DMS53 treated with DMSO at 0.1 percent for 48 hours (cell line): ENCODE measurements around the gene UNKL.

Experiments
- DNase-seq: peaks from one replicate; lab custom pipeline; 2025; ENCODE audit not compliant: unreplicated experiment; lab: John Stamatoyannopoulos, UW

Gene UNKL, protein sequence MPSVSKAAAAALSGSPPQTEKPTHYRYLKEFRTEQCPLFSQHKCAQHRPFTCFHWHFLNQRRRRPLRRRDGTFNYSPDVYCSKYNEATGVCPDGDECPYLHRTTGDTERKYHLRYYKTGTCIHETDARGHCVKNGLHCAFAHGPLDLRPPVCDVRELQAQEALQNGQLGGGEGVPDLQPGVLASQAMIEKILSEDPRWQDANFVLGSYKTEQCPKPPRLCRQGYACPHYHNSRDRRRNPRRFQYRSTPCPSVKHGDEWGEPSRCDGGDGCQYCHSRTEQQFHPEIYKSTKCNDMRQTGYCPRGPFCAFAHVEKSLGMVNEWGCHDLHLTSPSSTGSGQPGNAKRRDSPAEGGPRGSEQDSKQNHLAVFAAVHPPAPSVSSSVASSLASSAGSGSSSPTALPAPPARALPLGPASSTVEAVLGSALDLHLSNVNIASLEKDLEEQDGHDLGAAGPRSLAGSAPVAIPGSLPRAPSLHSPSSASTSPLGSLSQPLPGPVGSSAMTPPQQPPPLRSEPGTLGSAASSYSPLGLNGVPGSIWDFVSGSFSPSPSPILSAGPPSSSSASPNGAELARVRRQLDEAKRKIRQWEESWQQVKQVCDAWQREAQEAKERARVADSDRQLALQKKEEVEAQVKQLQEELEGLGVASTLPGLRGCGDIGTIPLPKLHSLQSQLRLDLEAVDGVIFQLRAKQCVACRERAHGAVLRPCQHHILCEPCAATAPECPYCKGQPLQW

DNA sequence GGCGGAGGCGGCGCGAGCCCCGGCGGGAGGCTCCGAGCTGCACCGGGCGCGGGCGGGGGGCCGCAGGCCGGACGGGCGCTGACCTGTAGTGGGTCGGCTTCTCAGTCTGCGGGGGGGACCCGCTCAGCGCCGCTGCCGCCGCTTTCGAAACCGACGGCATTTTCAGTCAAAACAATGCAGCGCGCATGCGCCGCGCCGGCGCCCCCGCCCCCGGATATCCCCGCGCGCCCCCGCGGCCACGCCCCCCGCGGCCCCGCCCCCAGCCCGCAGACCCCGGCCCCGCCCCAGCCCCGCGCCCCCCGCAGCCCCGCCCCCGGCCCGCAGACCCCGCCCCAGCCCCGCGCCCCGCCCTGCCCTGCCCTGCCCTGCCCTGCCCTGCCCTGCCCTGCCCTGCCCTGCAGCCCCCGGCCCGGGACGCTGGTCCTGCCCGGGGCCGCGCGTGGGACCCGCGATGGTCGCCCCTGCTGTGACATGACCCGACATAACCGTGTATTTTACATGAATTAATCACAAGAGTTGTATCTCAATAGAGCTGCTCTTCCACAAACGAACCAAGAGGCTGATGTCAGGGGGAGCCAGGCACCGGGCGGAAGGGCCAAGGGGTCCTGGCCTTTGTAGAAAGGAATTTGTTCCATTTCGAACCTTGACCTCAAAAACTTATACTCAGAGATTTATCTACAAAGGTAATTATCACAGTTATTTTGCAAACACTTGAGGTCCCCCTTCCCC, at the start of gene UNKL:
UNKL (minus strand) TSS at position 173 of the 729 bp plus-strand sequence; CDS start at position 160, 13 bp downstream.
- no peak for DNase-seq

DNA sequence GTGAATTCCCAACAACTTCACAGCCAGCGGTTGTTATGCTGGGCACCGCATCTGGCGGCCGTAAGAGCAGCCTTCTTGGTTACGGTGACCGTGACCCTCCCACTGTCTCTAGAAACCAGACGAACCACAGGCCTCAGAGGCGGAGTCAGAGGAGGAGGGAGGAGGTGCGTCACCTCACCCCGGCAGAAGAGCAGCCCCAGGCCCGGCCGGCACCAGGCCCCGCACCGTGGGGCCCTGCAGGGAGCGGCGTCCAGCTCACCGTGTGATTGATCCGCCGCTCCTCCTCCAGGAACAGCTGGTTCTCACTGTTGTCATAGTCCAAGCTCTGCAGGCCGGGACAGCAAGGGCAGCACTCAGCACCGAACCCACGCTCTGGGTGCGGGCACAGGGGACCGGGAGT, 46.6 kb upstream of the UNKL start:
- no peak for DNase-seq

DNA sequence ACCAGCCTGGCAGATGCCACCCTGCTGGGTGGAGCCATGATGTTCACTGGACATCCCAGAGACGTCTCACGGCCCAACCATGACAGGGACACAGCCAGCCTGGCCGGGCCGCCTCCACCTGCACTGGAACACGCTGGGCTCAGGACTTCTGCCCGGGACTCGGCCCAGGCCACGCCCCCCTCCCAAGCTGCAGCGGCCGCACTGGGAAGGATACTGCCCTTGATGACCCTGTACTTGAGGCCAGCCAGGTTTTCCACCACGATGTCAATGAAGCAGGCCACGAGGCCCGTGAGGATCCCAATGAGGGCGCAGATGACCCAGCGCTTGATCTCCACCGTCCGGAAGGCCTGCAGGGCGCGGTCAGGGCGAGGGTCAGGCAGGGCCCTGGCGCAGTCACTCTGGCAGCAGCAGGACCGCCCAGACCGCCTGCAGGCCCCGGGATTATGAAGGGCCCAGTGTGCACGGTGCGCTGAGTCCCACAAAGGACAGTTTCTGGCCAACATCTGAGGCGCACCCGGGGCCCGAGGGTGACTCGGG, 46.2 kb upstream of the UNKL start:
- DNase-seq = no peak

DNA sequence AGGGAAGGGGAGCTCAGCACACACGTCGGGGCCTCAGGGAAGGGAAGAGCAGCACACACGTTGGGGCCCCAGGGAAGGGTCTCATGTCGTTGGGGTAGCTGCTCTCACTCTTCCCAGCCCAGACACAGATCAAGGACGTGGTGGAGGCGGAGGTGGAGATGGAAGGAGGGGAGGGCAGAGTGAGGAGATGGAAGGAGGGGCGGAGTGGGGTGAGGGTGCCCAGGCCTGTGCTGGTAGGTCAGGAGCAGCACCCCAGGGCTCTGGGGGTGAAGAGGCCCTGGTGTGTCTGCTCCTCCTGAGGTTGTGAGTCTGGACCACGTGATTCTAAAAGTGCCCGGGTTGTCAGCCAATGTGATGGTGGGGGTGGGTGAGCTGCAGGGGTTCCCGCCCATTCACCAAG, 45.5 kb upstream of the UNKL start:
- no peak for DNase-seq

DNA sequence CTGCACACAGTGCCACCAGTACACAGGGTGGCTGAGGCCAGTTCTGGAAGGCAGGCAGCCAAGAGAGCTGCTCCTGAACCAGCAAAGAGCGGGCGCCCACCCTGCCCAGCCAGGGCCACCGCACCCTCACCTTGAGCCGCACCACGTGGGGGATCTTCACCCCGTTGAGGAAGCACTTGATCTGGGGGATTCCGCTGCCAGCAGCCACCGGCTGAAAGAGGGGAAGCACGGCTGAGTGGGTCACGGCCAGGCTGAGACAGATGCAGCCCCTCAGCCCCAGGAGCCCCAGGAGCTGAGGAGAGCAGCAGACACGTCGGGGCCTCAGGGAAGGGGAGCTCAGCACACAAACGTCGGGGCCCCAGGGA, 44.5 kb upstream of the UNKL start:
- DNase-seq = no peak

DNA sequence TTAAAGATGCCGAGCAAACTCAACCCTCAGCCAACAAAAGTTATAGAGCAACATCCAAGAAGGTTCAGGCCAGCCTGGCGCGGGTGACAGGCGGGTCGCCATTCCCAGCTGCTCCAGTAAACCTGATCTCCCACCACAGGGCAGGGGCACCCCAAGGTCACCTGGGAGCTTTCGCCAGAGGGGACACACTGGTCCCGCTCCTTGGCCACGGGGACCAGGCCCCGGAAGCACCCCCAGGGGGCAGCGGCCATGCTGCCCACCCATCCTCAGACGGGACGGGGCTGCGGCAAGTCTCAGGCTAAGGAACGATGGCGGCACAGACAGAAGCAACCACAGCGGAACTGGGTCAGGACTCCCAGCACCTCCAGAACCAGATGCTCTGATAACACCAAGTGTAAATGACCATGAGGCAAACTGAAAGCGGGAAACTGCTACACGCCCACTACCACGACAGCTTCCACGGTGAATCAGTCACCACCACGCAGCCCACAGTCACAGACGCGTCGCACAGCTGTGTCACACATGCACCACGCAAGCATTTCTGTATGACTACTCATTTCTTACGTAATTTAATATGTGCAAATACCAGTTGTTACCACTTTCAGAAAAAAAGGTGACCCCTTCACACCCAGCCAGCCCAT, 44.0 kb upstream of the UNKL start:
- no peak for DNase-seq

DNA sequence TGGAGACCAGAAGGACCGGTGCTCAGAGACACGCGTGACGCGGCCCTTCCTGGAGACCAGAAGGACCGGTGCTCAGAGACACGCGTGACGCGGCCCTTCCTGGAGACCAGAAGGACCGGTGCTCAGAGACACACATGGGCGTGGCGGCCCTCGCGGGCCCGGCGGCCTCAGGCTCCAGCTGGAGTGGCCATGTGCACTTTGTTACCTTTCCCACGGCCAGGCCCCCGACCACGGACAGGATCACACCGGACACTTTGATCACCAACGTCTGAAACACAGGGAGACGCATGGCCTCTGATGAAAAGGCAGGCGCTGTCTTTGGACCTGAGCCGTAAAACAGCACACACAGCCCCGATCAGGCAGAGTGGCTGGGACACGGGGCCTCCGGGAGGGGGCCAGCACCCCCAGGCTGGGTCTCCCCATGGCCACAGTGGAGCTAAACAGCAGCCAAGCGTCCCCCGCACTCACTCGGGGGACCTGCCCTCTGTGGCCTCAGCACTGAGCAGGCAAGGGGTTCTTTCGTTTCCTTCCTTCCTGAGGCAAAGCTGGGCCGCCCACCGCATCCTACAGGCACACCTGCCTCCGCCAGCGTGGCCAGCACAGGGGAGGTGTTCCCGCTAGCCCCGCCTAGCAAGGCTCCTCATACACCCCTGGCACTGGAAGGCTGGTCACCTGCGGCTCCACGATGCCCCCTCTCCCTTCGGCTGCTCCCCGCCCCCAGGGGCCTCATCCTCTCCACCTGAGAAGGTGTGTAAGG, 43.2 kb upstream of the UNKL start:
- DNase-seq = no peak

DNA sequence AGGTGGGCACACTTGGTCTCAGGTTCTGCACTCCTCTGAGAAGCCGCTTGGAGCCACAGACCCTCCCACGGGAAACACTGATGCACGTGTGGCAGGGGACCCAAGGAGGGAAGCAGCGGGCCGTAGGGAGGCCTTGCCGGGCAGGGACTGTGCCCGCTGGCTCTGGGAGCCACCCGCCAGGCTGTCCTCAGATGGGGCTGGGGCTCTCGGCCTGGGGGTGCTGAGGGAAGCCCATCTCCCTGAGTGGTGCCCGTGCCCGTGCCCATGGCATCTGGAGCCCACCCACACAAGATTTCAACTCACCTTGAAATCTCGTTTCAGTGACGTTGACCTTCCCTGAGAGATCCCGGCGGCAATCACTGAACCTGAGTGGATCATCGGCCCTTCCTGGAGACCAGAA, 42.4 kb upstream of the UNKL start:
- DNase-seq = no peak

DNA sequence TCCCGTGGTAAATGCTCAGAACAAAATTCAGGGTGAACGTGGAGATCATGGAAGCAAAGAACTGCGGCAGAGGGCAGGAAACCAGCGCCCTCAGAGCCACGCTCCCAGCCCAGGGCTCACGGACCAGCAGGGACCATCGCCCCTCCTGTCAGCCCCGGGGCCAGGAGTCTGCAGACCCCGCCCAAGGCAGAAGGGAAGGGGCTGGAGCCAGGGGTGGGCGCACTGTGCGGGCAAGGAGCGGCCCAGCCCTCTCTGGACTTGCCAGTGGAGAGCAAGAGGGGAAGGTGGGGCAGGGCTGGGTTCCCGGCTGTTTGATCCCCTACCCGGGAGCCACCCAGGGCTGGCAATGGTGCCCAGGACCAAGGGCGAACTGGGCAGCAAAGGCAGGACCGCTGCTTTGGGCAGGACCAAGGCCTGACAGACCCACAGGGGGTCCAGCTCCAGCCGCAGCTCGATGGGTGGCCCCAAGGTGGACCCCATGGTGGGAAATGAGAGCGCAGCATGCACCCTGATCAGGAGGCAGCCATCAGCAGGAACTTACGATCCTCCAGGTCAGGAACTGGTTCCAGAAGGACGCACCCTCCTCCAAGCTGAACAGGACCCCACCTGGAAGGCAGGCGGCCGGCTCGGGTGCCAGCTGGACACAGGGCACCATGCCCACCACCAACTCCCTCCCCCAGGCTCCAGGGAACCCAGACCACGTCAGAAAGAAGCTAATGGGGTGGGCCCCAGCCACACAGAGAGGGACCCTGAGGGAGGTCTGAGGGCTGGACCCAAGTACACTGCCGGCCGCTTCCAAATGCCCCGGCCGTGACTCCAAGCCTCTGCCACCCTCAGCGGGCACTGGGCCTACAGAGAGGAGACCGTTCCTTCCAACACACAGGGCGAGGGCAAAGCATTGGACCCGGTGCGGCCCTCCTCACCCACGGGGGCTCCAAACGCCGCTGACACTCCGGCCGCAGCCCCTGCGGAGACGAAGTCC, 41.0 kb upstream of the UNKL start:
- no peak for DNase-seq

DNA sequence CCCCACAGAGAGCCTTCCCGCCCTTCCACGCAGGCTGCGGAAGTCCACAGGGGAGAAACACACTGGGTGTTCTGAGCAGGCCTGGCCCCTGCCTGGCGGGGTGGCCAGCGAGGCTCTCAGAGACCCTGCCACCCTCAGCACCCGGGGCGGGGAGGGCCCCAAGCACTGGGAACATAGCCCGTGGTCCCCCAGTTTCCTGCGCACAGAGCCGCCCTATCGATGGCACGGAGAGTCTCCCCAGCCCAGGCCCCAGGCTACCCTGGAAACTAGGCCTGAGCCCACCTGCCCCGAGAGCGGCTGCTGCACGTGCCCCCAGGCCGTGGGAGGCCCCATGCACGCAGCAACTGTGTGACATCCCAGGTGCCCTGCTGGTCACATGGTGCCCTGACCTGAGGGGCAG, 40.1 kb upstream of the UNKL start:
- DNase-seq = no peak

DNA sequence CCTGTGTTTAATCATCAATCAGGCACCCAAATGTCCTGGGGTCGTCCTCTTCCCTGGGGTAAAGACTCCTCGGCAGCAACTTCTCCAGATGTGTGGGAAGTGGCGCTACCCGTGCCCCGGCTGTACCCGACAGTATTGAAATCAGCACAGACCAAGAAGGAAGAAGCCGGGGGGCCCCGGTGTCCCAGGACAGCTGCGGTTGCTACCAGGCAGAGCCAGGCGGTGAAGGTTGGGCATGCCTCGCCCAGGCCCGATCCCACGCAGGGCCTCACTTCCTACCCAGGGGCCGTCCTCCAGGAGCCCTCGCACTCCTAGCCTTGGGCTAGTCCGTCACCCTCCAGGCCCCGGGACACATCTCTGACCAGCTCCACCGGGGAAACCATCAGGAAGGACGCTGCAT, 38.8 kb upstream of the UNKL start:
- no peak for DNase-seq

DNA sequence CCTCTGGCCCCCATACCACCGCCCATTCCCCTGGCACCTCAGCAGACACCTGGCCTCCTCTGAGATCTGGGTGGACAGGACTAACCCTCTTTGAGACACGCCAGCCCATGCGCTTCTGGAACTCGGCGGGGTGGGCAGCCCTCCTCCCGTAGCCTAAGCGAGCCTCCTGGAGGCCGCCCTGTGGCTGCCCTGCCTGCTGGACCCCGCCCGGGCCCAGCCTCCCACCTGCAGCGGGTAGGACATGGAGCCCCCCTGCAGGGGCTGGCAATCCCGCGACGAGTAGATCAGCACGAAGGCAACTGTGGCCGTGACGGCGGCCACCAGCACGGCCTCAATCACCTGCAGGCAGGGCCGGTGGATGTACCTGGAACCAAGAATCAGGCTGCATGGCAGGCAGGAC, 38.0 kb upstream of the UNKL start:
- no peak for DNase-seq

DNA sequence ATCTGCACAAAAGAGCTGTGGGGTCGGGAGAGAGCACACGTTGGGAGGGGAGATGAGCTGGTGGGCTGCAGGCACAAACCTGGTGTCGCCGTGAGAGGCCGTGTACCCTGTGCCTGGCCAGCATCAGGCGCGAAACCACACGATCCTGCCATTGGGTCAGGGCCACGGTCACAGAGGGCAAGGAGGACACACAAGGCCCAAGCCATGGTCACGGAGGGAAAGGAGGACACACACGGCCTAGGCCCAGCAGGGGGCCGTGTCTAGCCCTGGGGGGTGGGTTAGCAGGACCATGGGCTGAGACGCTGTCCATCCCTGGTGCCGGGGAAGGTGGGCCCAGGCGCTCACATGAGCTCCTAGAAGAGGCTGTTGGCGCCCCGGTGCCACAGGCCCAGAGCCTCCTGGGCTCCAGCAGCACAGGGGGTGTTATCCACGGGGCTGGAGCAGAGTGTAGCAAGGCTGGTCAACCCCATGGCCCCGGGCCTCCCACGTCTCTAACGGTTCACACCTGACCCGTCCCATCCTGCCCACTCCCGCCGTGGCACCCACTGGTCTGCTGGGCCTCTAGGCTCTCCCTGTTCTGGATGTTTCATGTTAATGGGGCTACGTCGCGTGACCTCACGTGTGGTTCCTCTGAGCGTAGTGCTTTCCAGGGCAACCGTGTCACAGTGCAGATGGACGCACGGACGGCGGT, 37.3 kb upstream of the UNKL start:
- DNase-seq = no peak

DNA sequence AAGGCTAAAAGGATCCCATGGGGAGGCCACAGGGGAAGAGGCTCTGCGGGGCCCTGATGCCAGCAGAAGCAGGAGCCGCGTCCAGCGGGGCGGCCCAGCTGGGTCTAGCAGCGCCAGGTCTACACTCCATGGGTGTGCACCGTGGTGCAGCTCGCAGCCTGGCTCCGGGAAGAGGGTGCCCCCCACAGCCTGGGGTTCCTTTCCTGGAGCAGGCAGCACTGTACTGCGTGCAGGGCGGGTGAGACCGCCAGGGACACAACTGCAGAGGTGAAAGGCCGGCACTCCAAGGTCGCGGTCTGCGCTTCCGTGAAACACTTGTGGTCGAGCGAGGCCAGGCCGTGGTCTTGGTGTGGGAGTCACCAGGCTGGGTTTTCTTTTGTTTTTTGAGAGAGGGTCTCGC, 36.3 kb upstream of the UNKL start:
- DNase-seq = no peak

DNA sequence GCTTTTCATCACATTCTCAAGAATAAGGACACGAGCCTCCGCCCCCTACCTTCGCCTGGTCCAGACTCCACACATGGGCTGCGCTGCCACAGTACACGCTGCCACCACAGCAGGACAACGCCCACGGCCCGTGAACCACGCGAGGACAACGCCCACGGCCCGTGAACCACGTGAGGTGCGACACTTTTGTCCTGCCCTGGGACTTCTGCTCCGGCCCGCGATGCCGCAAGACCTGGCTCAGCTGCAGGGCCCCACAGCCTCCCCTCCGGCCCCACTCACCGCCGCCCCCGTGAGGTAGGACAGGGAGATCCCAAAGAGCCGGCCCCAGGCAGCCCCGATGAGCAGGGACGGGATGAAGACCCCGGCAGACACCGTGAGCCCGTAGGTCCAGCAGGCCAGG, 35.7 kb upstream of the UNKL start:
- DNase-seq = no peak

DNA sequence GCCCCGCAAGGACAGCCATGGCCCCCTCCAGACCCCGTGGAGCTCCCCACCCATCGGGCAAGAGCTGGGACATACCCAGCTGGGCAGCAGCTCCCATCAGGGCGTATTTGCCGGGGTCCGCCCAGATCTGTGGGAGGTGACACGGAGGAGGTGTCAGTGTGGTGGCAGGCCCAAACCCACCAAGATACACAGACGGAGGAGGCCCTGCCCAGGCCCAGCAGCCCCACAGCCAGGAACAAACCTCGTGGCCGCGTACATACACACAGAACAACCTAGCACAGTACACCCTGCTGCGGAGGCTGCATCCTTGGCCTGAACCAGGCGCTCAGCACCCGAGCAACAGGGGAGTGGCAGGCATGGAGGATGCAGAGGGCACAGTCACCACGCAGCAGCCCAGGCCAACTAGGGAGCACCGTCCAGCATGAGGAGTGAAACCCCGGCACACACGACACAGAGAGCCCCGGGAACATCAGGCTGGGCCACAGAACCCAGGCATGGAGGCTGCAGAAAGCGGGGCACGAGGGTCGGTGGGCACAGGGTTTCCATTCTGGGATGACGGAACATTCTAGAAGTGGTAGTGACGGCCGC, 34.8 kb upstream of the UNKL start:
- no peak for DNase-seq

DNA sequence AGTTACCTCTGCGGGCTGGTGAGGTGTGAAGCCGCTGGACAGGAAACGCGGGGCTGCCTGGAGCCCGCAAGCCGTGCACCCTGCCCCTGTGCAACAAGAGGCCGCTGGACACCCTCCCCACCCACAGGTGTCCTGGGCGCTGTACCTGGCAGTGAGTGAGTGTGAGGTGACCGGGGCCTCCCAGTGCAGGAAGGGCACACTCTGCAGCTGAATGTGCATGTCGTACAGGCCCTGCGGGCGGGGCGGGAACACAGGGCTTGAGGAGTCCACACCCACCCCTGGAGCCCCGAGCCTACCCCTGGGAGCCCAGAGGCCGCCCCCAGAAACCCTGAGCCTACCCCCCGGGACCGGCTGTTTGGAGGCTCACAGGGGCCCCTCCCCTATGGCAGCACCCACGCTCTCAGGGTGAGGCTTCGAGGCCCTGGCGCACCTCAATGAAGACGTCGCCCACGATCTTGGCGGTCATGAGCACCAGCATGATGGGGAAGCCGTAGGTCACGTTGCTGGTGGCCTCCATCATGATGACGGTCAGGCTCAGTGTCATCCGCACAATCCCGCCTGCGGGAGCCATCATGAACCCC, 34.1 kb upstream of the UNKL start:
- no peak for DNase-seq

DNA sequence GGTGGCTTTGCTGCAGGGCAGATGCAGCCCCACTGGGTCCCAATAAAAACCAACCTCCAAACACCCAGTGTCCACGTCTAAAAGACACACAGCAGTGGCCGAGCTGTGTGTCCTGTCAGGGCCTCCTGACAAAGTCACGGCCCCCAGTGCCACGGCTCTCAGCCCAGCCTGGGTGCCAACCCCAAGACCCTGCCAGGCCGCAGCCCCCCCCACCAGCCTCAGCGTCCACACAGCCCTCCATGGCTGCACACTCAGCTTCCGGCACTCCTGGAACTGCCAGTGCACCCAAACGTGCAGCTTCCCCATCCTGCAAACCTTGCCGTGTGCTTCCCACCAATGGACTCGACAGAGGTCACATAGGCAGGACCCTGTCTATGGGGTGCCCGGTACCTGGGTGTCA, 33.5 kb upstream of the UNKL start:
- no peak for DNase-seq
